CD8-positive, alpha-beta memory T cell (primary cell): ENCODE measurements around the gene GMEB2. TPM values are rescaled to one million over a fixed set of nuclear protein-coding genes. Genes with fewer than 3 reads are reported as not detected.

Experiments
- CTCF ChIA-PET: fragments of 350-600 bp; sonication (Branson Sonifier 250); formaldehyde crosslinking; loops from one replicate; lab custom pipeline; 2021; ENCODE audit warnings: antibody characterized with exemption; lab: Charles Lee
- POLR2A ChIA-PET: fragments of 350-600 bp; sonication (Branson Sonifier 250); formaldehyde crosslinking; loops from one replicate; lab custom pipeline; 2021; ENCODE audit warnings: antibody characterized with exemption; lab: Charles Lee
- DNase-seq, 5 donors: peaks; one replicate each; pipeline versions ENCODE4 v3.0.0 to v3.0.0-alpha.2; 2020 to 2022; ENCODE audit warnings: mixed read lengths in 1 of 5
- H3K27ac ChIP-seq: one replicate; pipeline ENCODE4 v1.7.0; 2013; ENCODE audit warnings: low read depth, mild to moderate bottlenecking, low read length, moderate library complexity
- H3K27me3 ChIP-seq: 2 replicates; pipeline ENCODE4 v1.7.0; 2013; ENCODE audit warnings: low read length, mild to moderate bottlenecking; ENCODE audit not compliant: insufficient read depth, poor library complexity, severe bottlenecking
- H3K36me3 ChIP-seq: 2 replicates; pipeline ENCODE4 v1.7.0; 2013; ENCODE audit warnings: mild to moderate bottlenecking, low read length, moderate library complexity; ENCODE audit not compliant: insufficient read depth
- H3K4me1 ChIP-seq: 2 replicates; pipeline ENCODE4 v1.7.0; 2013; ENCODE audit warnings: mild to moderate bottlenecking, low read length, moderate library complexity; ENCODE audit not compliant: insufficient read depth
- H3K4me3 ChIP-seq: 2 replicates; pipeline ENCODE4 v1.7.0; 2013; ENCODE audit warnings: mild to moderate bottlenecking, low read length
- H3K9me3 ChIP-seq: 2 replicates; pipeline ENCODE4 v1.7.0; 2013; ENCODE audit warnings: mild to moderate bottlenecking, low read length
- H3K27ac Mint-ChIP-seq, 8 donors: one replicate each; pipeline ENCODE4 v1.8.0; 2020 to 2021; ENCODE audit warnings: mixed read lengths in 8 of 8, mild to moderate bottlenecking in 6 of 8, inconsistent platforms in 3 of 8, moderate library complexity in 3 of 8
- H3K27me3 Mint-ChIP-seq, 2 donors: one replicate each; pipeline ENCODE4 v1.8.0; 2020 to 2021; ENCODE audit warnings: mixed read lengths in 2 of 2, mild to moderate bottlenecking in 1 of 2, moderate library complexity in 1 of 2
- H3K36me3 Mint-ChIP-seq, 3 donors: one replicate each; pipeline ENCODE4 v1.8.0; 2020 to 2021; ENCODE audit warnings: mixed read lengths in 3 of 3, inconsistent platforms in 1 of 3, mild to moderate bottlenecking in 1 of 3
- H3K4me1 Mint-ChIP-seq, 3 donors: one replicate each; pipeline ENCODE4 v1.8.0; 2020 to 2021; ENCODE audit warnings: mixed read lengths in 3 of 3, inconsistent platforms in 1 of 3, mild to moderate bottlenecking in 1 of 3
- H3K4me3 Mint-ChIP-seq, 7 donors: one replicate each; pipeline ENCODE4 v1.8.0; 2020 to 2021; ENCODE audit warnings: mixed read lengths in 7 of 7, mild to moderate bottlenecking in 6 of 7, moderate library complexity in 4 of 7, inconsistent platforms in 2 of 7
- H3K9me3 Mint-ChIP-seq, 5 donors: one replicate each; pipeline ENCODE4 v1.8.0; 2020 to 2022; ENCODE audit warnings: mixed read lengths in 5 of 5, mild to moderate bottlenecking in 3 of 5, moderate library complexity in 2 of 5, inconsistent platforms in 1 of 5
- polyA plus RNA-seq: library from polyadenylated mRNA; unstranded; fragments of 300-500 nt; fragmentation: Illumina TruSeq; gene quantifications from one replicate; pipeline ENCODE4 v1.2.3, GENCODE V29; 2021
- total RNA-seq, 2 experiments: library from RNA; stranded (reverse); gene quantifications; one replicate each; pipeline ENCODE4 v1.2.3, GENCODE V29; 2021

GMEB2 gene
- total and polyA plus RNA-seq, 3 experiments from 2014 or later, result 14.3 to 15.5 (median 14.8) TPM

GRCh38 chr20:63543733-63544132 lies 83.2 kb downstream of the GMEB2 start:
- peaks cover 0 to under 1% (median 0%) of the 10 kb centered on the region in 3 donors for H3K4me1 Mint-ChIP-seq
- Histone ChIP-seq H3K36me3 (no peaks in the 10 kb centered on the region), H3K9me3 (no peaks in the 10 kb centered on the region), H3K4me3 (no peak overlapping the region), H3K27ac (no peak overlapping the region), H3K4me1 (peaks cover 4% of the 10 kb centered on the region), H3K27me3 (no peaks in the 10 kb centered on the region)
- DNase-seq, result no peak
- peaks cover 0 to 4% (median 0%) of the 10 kb centered on the region in 5 donors for H3K9me3 Mint-ChIP-seq
- H3K27ac Mint-ChIP-seq, result no peak overlapping the region
- peaks cover 0 to 2% of the 10 kb centered on the region in 2 donors for H3K27me3 Mint-ChIP-seq
- H3K36me3 Mint-ChIP-seq, result peaks cover 0 to 2% (median 0%) of the 10 kb centered on the region in 3 donors
- POLR2A ChIA-PET, result interaction anchor here (0.7 kb wide), 1 partner anchor 327 kb away, joined by 3 read pairs; no protein-coding TSS in a partner anchor
- CTCF ChIA-PET, result interaction anchor here (1.5 kb wide), 1 partner anchor 108 kb away, joined by 3 read pairs; no protein-coding TSS in a partner anchor
- no peak overlapping the region for H3K4me3 Mint-ChIP-seq

GRCh38 chr20:63543131-63543530 lies 83.8 kb downstream of the GMEB2 start:
- Mint-ChIP-seq H3K9me3 (peaks cover 0 to 4% (median 0%) of the 10 kb centered on the region in 5 donors), H3K4me1 (peaks cover 0 to 6% (median 0%) of the 10 kb centered on the region in 3 donors), H3K36me3 (peaks cover 0 to 2% (median 0%) of the 10 kb centered on the region in 3 donors), H3K27me3 (peaks cover 0 to 2% of the 10 kb centered on the region in 2 donors), H3K27ac (no peak overlapping the region), H3K4me3 (no peak overlapping the region)
- Histone ChIP-seq H3K27ac (no peak overlapping the region), H3K4me3 (no peak overlapping the region), H3K9me3 (no peaks in the 10 kb centered on the region), H3K27me3 (no peaks in the 10 kb centered on the region), H3K4me1 (peaks cover 9% of the 10 kb centered on the region), H3K36me3 (no peaks in the 10 kb centered on the region)
- CTCF ChIA-PET, result interaction anchor here (1.5 to 1.7 kb wide), 2 partner anchors 109 to 438 kb away, joined by 3 to 5 read pairs; partner anchors contain the start of gene PRPF6
- POLR2A ChIA-PET, result interaction anchor here (0.7 kb wide), 1 partner anchor 326 kb away, joined by 3 read pairs; no protein-coding TSS in a partner anchor
- DNase-seq, result no peak

GRCh38 chr20:63542696-63543095 lies 84.2 kb downstream of the GMEB2 start:
- H3K27ac ChIP-seq, result no peak overlapping the region
- no peak overlapping the region for H3K27ac Mint-ChIP-seq
- no peak overlapping the region for H3K4me3 ChIP-seq
- no peaks in the 10 kb centered on the region for H3K27me3 ChIP-seq
- H3K4me1 Mint-ChIP-seq, result peaks cover 0 to 10% (median 0%) of the 10 kb centered on the region in 3 donors
- H3K9me3 ChIP-seq, result no peaks in the 10 kb centered on the region
- H3K9me3 Mint-ChIP-seq, result peaks cover 0 to 4% (median 0%) of the 10 kb centered on the region in 5 donors
- peaks cover 9% of the 10 kb centered on the region for H3K4me1 ChIP-seq
- ChIA-PET POLR2A (no interaction called here), CTCF (interaction anchor here (1.7 kb wide), 1 partner anchor 438 kb away, joined by 5 read pairs; the partner anchor contains the start of gene PRPF6)
- peaks cover 0 to 2% of the 10 kb centered on the region in 2 donors for H3K27me3 Mint-ChIP-seq
- DNase-seq, result no peak
- H3K36me3 ChIP-seq, result no peaks in the 10 kb centered on the region
- H3K4me3 Mint-ChIP-seq, result no peak overlapping the region
- peaks cover 0 to 2% (median 0%) of the 10 kb centered on the region in 3 donors for H3K36me3 Mint-ChIP-seq

GRCh38 chr20:63542031-63542559 lies 84.8 kb downstream of the GMEB2 start:
- ChIA-PET CTCF (interaction anchor here (1.7 kb wide), 1 partner anchor 439 kb away, joined by 5 read pairs; the partner anchor contains the start of gene PRPF6), POLR2A (interaction anchor here (0.7 kb wide), 1 partner anchor 31 kb away, joined by 6 read pairs; no protein-coding TSS in a partner anchor)
- H3K36me3 ChIP-seq, result no peaks in the 10 kb centered on the region
- H3K4me3 Mint-ChIP-seq, result no peak overlapping the region
- no peak overlapping the region for H3K4me3 ChIP-seq
- H3K9me3 Mint-ChIP-seq, result peaks cover 0 to 4% (median 0%) of the 10 kb centered on the region in 5 donors
- no peak overlapping the region for H3K27ac Mint-ChIP-seq
- no peak for DNase-seq
- H3K36me3 Mint-ChIP-seq, result peaks cover 0 to 2% (median 0%) of the 10 kb centered on the region in 3 donors
- H3K27me3 ChIP-seq, result no peaks in the 10 kb centered on the region
- peaks cover 0 to 2% of the 10 kb centered on the region in 2 donors for H3K27me3 Mint-ChIP-seq
- no peaks in the 10 kb centered on the region for H3K9me3 ChIP-seq
- peaks cover 0 to 14% (median 1%) of the 10 kb centered on the region in 3 donors for H3K4me1 Mint-ChIP-seq
- H3K27ac ChIP-seq, result no peak overlapping the region
- peaks cover 15% of the 10 kb centered on the region for H3K4me1 ChIP-seq

- Histone ChIP-seq H3K27me3 (no peaks in the 10 kb centered on the region), H3K27ac (no peak overlapping the region), H3K9me3 (no peaks in the 10 kb centered on the region), H3K4me3 (no peak overlapping the region), H3K36me3 (no peaks in the 10 kb centered on the region), H3K4me1 (peaks cover 23% of the 10 kb centered on the region)
- ChIA-PET POLR2A (interaction anchor here (0.7 kb wide), 1 partner anchor 30 kb away, joined by 6 read pairs; no protein-coding TSS in a partner anchor), CTCF (no interaction called here)
- H3K27me3 Mint-ChIP-seq, result peaks cover 0 to 1% of the 10 kb centered on the region in 2 donors
- no peak for DNase-seq
- H3K27ac Mint-ChIP-seq, result no peak overlapping the region
- no peak overlapping the region for H3K4me3 Mint-ChIP-seq
- peaks cover 0 to 18% (median 3%) of the 10 kb centered on the region in 3 donors for H3K4me1 Mint-ChIP-seq
- peaks cover 0 to 4% (median 0%) of the 10 kb centered on the region in 5 donors for H3K9me3 Mint-ChIP-seq
- peaks cover 0 to 2% (median 0%) of the 10 kb centered on the region in 3 donors for H3K36me3 Mint-ChIP-seq
Observed at GRCh38 chr20:63541371-63541770, 85.5 kb downstream of the GMEB2 start.

GRCh38 chr20:63540417-63541186 lies 86.3 kb downstream of the GMEB2 start:
- Histone ChIP-seq H3K9me3 (no peaks in the 10 kb centered on the region), H3K4me1 (peaks cover 23% of the 10 kb centered on the region), H3K27me3 (no peaks in the 10 kb centered on the region), H3K27ac (no peak overlapping the region), H3K4me3 (no peak overlapping the region), H3K36me3 (no peaks in the 10 kb centered on the region)
- H3K4me1 Mint-ChIP-seq, result peaks cover 0 to 18% (median 3%) of the 10 kb centered on the region in 3 donors
- H3K27ac Mint-ChIP-seq, result no peak overlapping the region
- CTCF ChIA-PET, result interaction anchor here (3.3 to 3.7 kb wide), 2 partner anchors 27 to 37 kb away, joined by 18 to 27 read pairs; no protein-coding TSS in a partner anchor
- POLR2A ChIA-PET, result no interaction called here
- no peak for DNase-seq
- H3K9me3 Mint-ChIP-seq, result peaks cover 0 to 4% (median 0%) of the 10 kb centered on the region in 5 donors
- no peaks in the 10 kb centered on the region for H3K27me3 Mint-ChIP-seq
- peaks cover 0 to 2% (median 0%) of the 10 kb centered on the region in 3 donors for H3K36me3 Mint-ChIP-seq
- no peak overlapping the region for H3K4me3 Mint-ChIP-seq

GRCh38 chr20:63539441-63540370 lies 87.2 kb downstream of the GMEB2 start:
- Histone ChIP-seq H3K9me3 (no peaks in the 10 kb centered on the region), H3K4me3 (no peak overlapping the region), H3K4me1 (peaks cover 23% of the 10 kb centered on the region), H3K27me3 (no peaks in the 10 kb centered on the region), H3K27ac (no peak overlapping the region), H3K36me3 (no peaks in the 10 kb centered on the region)
- POLR2A ChIA-PET, result no interaction called here
- Mint-ChIP-seq H3K4me1 (peaks cover 0 to 18% (median 3%) of the 10 kb centered on the region in 3 donors), H3K9me3 (no peaks in the 10 kb centered on the region), H3K27ac (no peak overlapping the region), H3K27me3 (no peaks in the 10 kb centered on the region), H3K4me3 (no peak overlapping the region), H3K36me3 (peaks cover 0 to 2% (median 0%) of the 10 kb centered on the region in 3 donors)
- CTCF ChIA-PET, result interaction anchor here (2.1 to 3.7 kb wide), 7 partner anchors 12 to 435 kb away, joined by 6 to 35 read pairs (median 18); partner anchors contain the start of gene HELZ2
- no peak for DNase-seq
